ENCODE measurements around the gene CORT.
"Not testable (repeated sequence)": the region's sequence is repeated elsewhere in the genome, so short reads cannot be mapped to it uniquely, and the experiment has no call there.

CORT gene

DNA sequence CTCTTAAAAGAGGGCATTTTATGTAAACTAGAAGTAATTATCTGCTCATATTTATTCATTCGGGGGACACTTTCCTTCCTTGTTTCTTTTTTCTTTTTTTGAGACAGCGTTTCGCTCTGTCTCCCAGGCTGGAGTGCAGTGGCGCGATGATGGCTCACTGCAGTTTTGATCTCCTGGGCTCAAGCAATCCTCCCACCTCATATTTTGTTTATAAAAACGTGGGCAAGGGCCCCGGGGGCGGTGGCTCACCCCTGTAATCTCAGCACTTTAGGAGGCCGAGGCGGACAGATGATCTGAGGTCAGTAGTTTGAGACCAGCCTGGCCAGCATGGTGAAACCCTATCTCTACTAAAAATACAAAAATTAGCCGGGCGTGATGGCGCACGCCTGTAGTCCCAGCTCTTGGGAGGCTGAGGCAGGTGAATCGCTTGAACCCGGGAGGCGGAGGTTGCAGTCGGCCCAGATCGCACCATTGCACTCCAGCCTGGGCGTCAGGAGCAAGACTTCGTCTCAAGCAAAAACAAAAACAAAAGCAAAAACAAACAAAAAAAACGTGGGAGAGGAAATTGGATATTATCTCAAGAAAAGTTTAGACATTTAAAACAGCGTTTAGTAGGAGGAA, 23.4 kb downstream of the CORT start:
- H3K27me3 ChIP-seq (replicated peaks; ENCODE audit: control insufficient read depth, insufficient read depth, low read length, poor library complexity, severe bottlenecking) = no peaks in the 10 kb centered on the region
- H3K9me3 ChIP-seq (ENCODE audit: control insufficient read depth, low read length) = no peaks in the 10 kb centered on the region
- H3K4me1 ChIP-seq (ENCODE audit: control insufficient read depth, insufficient read depth, low read length, poor library complexity, severe bottlenecking) = peaks cover 21% of the 10 kb centered on the region
- no peak overlapping the region for H3K4me3 ChIP-seq (ENCODE audit: insufficient read depth, low read depth, low read length, poor library complexity, severe bottlenecking)
- no peak for DNase-seq
- no peak overlapping the region for H3K27ac ChIP-seq (ENCODE audit: insufficient read depth, low read length, poor library complexity, severe bottlenecking)
- H3K36me3 ChIP-seq (ENCODE audit: control insufficient read depth, insufficient read depth, low read length) = peaks cover 10% of the 10 kb centered on the region

DNA sequence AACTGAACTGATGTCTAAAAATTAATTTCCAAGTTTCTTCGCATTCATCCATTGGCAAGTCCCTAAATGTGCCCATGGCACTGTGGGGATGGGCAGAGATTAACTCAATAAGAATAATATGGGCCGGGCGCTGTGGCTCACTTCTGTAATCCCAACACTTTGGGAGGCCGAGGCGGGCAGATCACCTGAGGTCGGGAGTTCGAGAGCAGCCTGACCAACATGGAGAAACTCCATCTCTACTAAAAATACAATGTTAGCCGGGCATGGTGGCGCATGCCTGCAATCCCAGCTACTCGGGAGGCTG, 24.4 kb downstream of the CORT start:
- H3K27me3 ChIP-seq (replicated peaks; ENCODE audit: control insufficient read depth, insufficient read depth, low read length, poor library complexity, severe bottlenecking); H3K36me3 ChIP-seq (ENCODE audit: control insufficient read depth, insufficient read depth, low read length); H3K9me3 ChIP-seq (ENCODE audit: control insufficient read depth, low read length); DNase-seq: not testable (repeated sequence)
- peak overlapping the region; percentile 64 for H3K4me3 ChIP-seq (ENCODE audit: insufficient read depth, low read depth, low read length, poor library complexity, severe bottlenecking)
- H3K27ac ChIP-seq (ENCODE audit: insufficient read depth, low read length, poor library complexity, severe bottlenecking) = peak overlapping the region; percentile 69
- peaks cover 21% of the 10 kb centered on the region for H3K4me1 ChIP-seq (ENCODE audit: control insufficient read depth, insufficient read depth, low read length, poor library complexity, severe bottlenecking)

DNA sequence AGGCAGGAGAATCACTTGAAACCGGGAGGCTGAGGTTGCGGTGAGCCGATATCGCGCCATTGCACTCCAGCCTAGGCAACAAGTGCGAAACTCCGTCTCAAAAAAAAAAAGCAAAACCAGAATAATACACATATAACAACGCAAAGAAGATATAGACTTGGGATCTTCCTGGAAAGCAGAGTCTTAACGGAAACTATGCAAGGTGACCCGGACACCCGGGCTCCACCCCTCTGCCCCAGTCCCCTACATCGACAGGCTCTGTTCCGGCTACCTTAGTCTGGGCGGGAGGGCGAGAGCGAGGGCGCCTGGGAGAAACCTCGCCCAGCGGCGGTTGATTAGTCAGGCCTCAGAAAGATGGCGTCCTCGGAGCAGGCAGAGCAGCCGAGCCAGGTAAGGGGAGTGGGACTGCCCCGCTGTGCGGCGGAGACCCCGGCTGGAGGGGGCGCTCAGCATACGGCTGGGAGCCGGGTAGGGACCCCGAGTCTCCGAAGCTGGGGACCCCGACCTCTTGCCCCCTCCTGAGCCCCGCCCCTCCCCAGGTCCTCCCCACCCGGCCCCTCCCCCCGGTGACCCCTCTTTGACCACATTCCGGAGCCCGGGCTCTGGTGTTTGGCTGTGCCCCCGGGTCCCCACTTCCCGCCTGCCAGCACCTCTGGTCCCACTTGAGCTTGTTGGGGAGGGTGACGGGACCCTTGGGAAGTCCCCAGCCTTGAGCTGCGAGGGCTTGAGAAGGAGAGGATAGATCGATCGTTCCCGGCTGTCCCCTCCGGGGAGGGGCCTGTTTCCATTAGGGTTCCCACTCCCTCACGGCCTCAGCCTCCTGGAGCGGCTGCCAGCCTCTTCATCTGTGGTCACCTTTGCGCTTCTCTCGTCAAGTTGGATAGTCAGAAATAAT, 25.0 kb downstream of the CORT start, which contains the start of gene PEX14:
TSS of gene PEX14 (plus strand) at position 338 of the 895 bp plus-strand sequence. CDS start at position 355, 17 bp downstream.
- Histone ChIP-seq H3K4me1 (ENCODE audit: control insufficient read depth, insufficient read depth, low read length, poor library complexity, severe bottlenecking) (peaks cover 21% of the 10 kb centered on the region), H3K4me3 (ENCODE audit: insufficient read depth, low read depth, low read length, poor library complexity, severe bottlenecking) (peak within 1 kb of the TSS; percentile 64), H3K27ac (ENCODE audit: insufficient read depth, low read length, poor library complexity, severe bottlenecking) (peak within 1 kb of the TSS; percentile 69), H3K27me3 (replicated peaks; ENCODE audit: control insufficient read depth, insufficient read depth, low read length, poor library complexity, severe bottlenecking) (no peaks in the 10 kb centered on the region), H3K36me3 (ENCODE audit: control insufficient read depth, insufficient read depth, low read length) (no peaks in the 10 kb centered on the region), H3K9me3 (ENCODE audit: control insufficient read depth, low read length) (no peaks in the 10 kb centered on the region)
- peak; percentile 69 to 74 (median 72) for DNase-seq

DNA sequence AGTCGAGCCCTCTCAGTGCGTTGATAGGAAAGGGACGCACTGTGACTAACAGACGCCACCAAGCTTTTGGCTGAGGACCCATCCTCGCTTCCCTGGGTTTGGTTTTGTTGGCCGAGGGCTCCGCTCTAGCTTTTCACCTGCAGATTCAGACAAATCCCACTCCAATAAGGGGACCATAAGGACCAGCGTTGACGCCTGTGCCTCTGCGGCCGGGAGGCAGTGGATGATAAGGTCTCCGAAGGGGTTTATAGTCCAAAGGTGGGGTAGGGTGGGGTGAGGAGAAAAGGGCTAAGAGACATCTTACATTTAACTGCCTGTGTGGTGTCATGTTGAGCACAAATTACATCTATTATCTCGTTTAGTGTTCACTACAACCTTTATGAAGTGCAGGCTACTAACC, 25.7 kb downstream of the CORT start:
- DNase-seq = no peak

DNA sequence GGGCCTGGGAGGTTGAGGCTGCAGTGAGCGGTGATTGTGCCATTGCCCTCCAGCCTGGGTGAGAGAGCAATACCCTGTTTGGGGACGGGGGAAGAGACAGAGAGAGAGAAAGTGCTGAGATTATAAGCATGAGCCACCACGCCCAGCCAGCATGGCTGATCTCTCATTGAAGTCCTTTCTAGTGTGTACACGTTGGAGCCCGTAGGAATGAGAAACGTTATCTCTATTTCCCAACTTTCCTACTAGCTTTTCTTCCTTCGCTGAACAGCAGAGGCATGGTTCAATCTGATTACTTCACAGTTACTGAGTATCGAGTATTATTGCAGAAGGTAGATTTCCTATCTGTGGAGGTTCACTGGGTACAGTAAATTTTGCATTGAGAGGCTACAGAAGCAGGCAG, 29.5 kb downstream of the CORT start:
- no peak overlapping the region for H3K27ac ChIP-seq (ENCODE audit: insufficient read depth, low read length, poor library complexity, severe bottlenecking)
- DNase-seq = no peak
- peaks cover 5% of the 10 kb centered on the region for H3K4me1 ChIP-seq (ENCODE audit: control insufficient read depth, insufficient read depth, low read length, poor library complexity, severe bottlenecking)
- H3K27me3 ChIP-seq (replicated peaks; ENCODE audit: control insufficient read depth, insufficient read depth, low read length, poor library complexity, severe bottlenecking) = no peaks in the 10 kb centered on the region
- no peaks in the 10 kb centered on the region for H3K36me3 ChIP-seq (ENCODE audit: control insufficient read depth, insufficient read depth, low read length)
- no peaks in the 10 kb centered on the region for H3K9me3 ChIP-seq (ENCODE audit: control insufficient read depth, low read length)
- no peak overlapping the region for H3K4me3 ChIP-seq (ENCODE audit: insufficient read depth, low read depth, low read length, poor library complexity, severe bottlenecking)

More for the DNA sequence above, 25.7 kb downstream of the CORT start:
- no peaks in the 10 kb centered on the region for H3K9me3 ChIP-seq (ENCODE audit: control insufficient read depth, low read length)
- peak overlapping the region; percentile 69 for H3K27ac ChIP-seq (ENCODE audit: insufficient read depth, low read length, poor library complexity, severe bottlenecking)
- peaks cover 21% of the 10 kb centered on the region for H3K4me1 ChIP-seq (ENCODE audit: control insufficient read depth, insufficient read depth, low read length, poor library complexity, severe bottlenecking)
- no peaks in the 10 kb centered on the region for H3K36me3 ChIP-seq (ENCODE audit: control insufficient read depth, insufficient read depth, low read length)
- peak overlapping the region; percentile 64 for H3K4me3 ChIP-seq (ENCODE audit: insufficient read depth, low read depth, low read length, poor library complexity, severe bottlenecking)
- H3K27me3 ChIP-seq (replicated peaks; ENCODE audit: control insufficient read depth, insufficient read depth, low read length, poor library complexity, severe bottlenecking) = no peaks in the 10 kb centered on the region

DNA sequence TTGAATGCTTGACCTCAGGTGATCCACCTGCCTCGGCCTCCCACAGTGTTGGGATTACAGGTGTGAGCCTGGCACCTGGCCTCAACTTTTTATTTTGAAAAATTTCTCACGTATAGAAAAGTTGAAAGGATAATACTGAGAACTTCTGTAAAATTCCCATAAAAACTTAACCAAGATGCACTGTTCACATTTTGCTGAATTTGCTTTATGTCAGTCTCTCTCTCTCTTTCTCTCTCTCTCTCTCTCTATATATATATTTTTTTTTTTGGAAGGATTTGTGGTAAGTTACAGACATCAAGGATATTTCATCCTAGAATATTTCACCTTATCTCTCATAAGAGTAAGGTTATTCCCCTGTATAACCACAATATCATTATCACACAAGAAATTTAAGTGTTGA, 30.8 kb downstream of the CORT start:
- no peak for DNase-seq
- Histone ChIP-seq H3K27me3 (replicated peaks; ENCODE audit: control insufficient read depth, insufficient read depth, low read length, poor library complexity, severe bottlenecking) (no peaks in the 10 kb centered on the region), H3K27ac (ENCODE audit: insufficient read depth, low read length, poor library complexity, severe bottlenecking) (no peak overlapping the region), H3K4me1 (ENCODE audit: control insufficient read depth, insufficient read depth, low read length, poor library complexity, severe bottlenecking) (peaks cover 1% of the 10 kb centered on the region), H3K36me3 (ENCODE audit: control insufficient read depth, insufficient read depth, low read length) (no peaks in the 10 kb centered on the region), H3K4me3 (ENCODE audit: insufficient read depth, low read depth, low read length, poor library complexity, severe bottlenecking) (no peak overlapping the region), H3K9me3 (ENCODE audit: control insufficient read depth, low read length) (no peaks in the 10 kb centered on the region)

DNA sequence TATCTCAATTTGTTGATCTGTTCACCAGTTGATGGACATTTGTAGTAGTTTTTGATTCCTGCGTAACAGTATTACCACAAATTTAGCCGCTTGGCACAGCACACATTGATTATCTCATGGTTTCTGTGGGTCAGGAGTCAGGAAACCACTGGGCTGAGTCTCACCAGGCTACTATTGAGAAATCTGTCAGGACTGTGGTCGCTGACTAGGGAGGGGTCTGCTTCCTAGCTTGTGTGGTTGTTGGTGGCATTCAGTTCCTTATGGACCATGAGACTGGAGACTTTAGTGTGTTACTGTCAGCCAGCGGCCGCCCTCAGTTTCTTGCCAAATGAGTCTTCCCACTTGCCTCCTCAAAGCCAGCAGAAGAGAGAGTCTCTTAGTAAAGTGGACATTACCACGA, 34.7 kb downstream of the CORT start:
- no peaks in the 10 kb centered on the region for H3K4me1 ChIP-seq (ENCODE audit: control insufficient read depth, insufficient read depth, low read length, poor library complexity, severe bottlenecking)

DNA sequence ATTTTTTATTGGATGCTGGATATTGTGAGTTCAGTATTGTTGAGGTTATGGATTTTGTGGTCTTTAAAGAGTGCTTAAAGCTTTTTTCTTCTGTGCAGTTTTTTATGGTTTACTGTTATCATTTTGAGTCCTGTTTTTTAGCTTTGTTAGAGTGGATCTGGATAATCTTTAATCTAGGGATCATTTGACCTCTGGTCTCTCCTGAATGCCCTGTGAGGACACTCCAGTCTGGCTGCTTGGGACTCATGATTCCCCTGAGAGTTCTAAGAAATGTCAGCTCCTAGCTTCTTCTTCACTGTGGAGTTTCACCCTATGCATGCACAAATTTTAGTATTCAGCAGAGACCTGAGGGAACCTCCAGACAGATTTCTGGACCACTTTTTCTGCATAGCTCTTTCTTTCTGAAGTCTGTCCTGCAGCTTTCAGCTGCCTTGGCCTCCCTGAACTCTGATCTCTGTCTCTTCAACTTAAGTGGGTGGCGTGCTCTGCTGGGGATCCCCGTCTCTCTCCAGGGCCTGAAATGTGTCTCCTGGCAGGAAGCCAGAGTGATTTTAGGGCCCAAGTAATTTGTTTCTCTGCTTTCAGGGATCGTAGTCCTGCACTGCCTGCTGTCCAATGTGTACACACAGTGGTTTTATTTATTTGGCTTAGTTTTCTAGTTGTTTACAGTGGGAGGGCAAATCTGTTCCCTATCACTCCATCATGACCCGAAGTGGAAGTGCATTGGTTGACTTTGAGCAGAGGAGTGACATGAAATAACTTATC, 39.6 kb downstream of the CORT start:
- H3K36me3 ChIP-seq (ENCODE audit: control insufficient read depth, insufficient read depth, low read length) = no peaks in the 10 kb centered on the region
- DNase-seq = no peak
- H3K27me3 ChIP-seq (replicated peaks; ENCODE audit: control insufficient read depth, insufficient read depth, low read length, poor library complexity, severe bottlenecking) = no peaks in the 10 kb centered on the region
- H3K9me3 ChIP-seq (ENCODE audit: control insufficient read depth, low read length) = no peaks in the 10 kb centered on the region
- H3K27ac ChIP-seq (ENCODE audit: insufficient read depth, low read length, poor library complexity, severe bottlenecking) = no peak overlapping the region
- H3K4me1 ChIP-seq (ENCODE audit: control insufficient read depth, insufficient read depth, low read length, poor library complexity, severe bottlenecking) = no peaks in the 10 kb centered on the region
- H3K4me3 ChIP-seq (ENCODE audit: insufficient read depth, low read depth, low read length, poor library complexity, severe bottlenecking) = no peak overlapping the region

More for the DNA sequence above, 34.7 kb downstream of the CORT start:
- no peak for DNase-seq
- Histone ChIP-seq H3K36me3 (ENCODE audit: control insufficient read depth, insufficient read depth, low read length) (no peaks in the 10 kb centered on the region), H3K27ac (ENCODE audit: insufficient read depth, low read length, poor library complexity, severe bottlenecking) (no peak overlapping the region), H3K9me3 (ENCODE audit: control insufficient read depth, low read length) (no peaks in the 10 kb centered on the region), H3K4me3 (ENCODE audit: insufficient read depth, low read depth, low read length, poor library complexity, severe bottlenecking) (no peak overlapping the region), H3K27me3 (replicated peaks; ENCODE audit: control insufficient read depth, insufficient read depth, low read length, poor library complexity, severe bottlenecking) (no peaks in the 10 kb centered on the region)

DNA sequence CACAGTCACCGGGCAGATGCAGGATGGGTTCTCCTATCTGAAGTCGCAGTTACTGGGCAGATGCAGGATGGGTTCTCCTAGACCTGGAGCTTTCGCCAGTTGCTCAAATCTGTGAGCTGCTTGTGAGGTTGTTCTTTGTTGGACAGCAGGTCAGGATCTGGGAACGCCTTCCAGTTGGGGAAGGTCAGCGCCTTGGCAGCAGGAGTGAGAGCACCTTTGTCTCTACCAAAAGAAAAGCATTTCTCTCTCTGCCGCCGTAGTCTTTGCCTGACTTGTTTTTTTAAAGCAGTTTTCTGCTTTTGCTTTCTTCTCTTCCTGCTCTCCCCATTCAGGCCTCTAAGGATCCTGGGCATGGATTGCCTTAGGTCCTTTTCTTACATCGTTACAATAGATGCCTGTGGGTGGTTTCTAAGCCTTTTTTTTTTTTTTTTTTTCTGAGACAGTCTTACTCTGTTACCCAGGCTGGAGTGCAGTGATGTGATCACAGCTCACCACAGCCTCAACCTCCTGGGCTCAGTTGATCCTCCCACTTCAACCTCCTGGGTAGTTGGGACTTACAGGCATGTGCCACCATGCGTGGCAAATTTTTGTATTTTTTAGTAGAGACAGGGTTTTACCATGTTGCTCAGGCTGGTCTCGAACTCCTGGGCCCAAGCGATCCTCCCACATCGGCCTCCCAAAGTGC, 40.6 kb downstream of the CORT start:
- no peaks in the 10 kb centered on the region for H3K36me3 ChIP-seq (ENCODE audit: control insufficient read depth, insufficient read depth, low read length)
- H3K27ac ChIP-seq (ENCODE audit: insufficient read depth, low read length, poor library complexity, severe bottlenecking) = no peak overlapping the region
- DNase-seq = no peak
- H3K27me3 ChIP-seq (replicated peaks; ENCODE audit: control insufficient read depth, insufficient read depth, low read length, poor library complexity, severe bottlenecking) = no peaks in the 10 kb centered on the region
- H3K9me3 ChIP-seq (ENCODE audit: control insufficient read depth, low read length) = no peaks in the 10 kb centered on the region
- H3K4me3 ChIP-seq (ENCODE audit: insufficient read depth, low read depth, low read length, poor library complexity, severe bottlenecking) = no peak overlapping the region
- H3K4me1 ChIP-seq (ENCODE audit: control insufficient read depth, insufficient read depth, low read length, poor library complexity, severe bottlenecking) = peaks cover 2% of the 10 kb centered on the region

Data from effector memory CD4-positive, alpha-beta T cell (primary cell).